Cardiac muscle cell (in vitro differentiated cells and primary cell): ENCODE data around the gene EID2B. TPM values are rescaled to one million over a fixed set of nuclear protein-coding genes. Genes with fewer than 3 reads are reported as not detected.

Source experiments
- DNase-seq, 2 donors: peaks; one replicate each; pipeline versions ENCODE4 v3.0.0 to v3.0.0-alpha.2; 2010 to 2017; ENCODE audit warnings: low read depth in 1 of 2, low spot score in 1 of 2
- H3K27ac ChIP-seq: fragments of 200-600 bp; sonication (generic); 2 replicates; pipeline ENCODE4 v1.5.1; 2016
- H3K27me3 ChIP-seq: fragments of 200-600 bp; sonication (generic); 2 replicates; pipeline ENCODE4 v1.6.0; 2016; ENCODE audit warnings: control low read depth
- H3K36me3 ChIP-seq: fragments of 200-600 bp; sonication (generic); 2 replicates; pipeline ENCODE4 v1.5.1; 2016; ENCODE audit warnings: control low read depth
- H3K4me1 ChIP-seq: fragments of 200-600 bp; sonication (generic); 2 replicates; pipeline ENCODE4 v1.8.1; 2017; ENCODE audit warnings: low read depth, mild to moderate bottlenecking, mixed run types
- H3K4me3 ChIP-seq: fragments of 200-600 bp; sonication (generic); 2 replicates; pipeline ENCODE4 v1.5.1; 2016; ENCODE audit warnings: mild to moderate bottlenecking
- H3K9me3 ChIP-seq: fragments of 200-600 bp; sonication (generic); 2 replicates; pipeline ENCODE4 v1.5.1; 2017; ENCODE audit warnings: low read depth, mild to moderate bottlenecking, control low read depth
- CTCF ChIP-seq: IDR thresholded peaks from 2 replicates; pipeline ENCODE4 v1.5.1; 2012; ENCODE audit warnings: low read depth, mild to moderate bottlenecking, low read length
- polyA plus RNA-seq: library from polyadenylated mRNA; unstranded; fragments of >200 nt; fragmentation: Nextera tagmentation; extraction: Ambion mirVana; gene quantifications from 2 replicates; pipeline ENCODE4 v1.2.1, GENCODE V29; 2016
- total RNA-seq: library from RNA; depleted of rRNA; stranded (reverse); fragments of >200 nt; gene quantifications from 2 replicates; pipeline ENCODE4 v1.2.3, GENCODE V29; 2016

Gene EID2B
- total and polyA plus RNA-seq, 2 experiments from 2014 or later: 8.4 to 17.5 TPM

GRCh38 chr19:39494661-39495060 is 38.0 kb downstream of the EID2B start:
- H3K27me3 ChIP-seq: peaks cover 15% of the 10 kb centered on the region
- no peak for TF ChIP-seq CTCF
- no peak overlapping the region for H3K4me3 ChIP-seq
- peaks cover 5% of the 10 kb centered on the region for H3K36me3 ChIP-seq
- H3K4me1 ChIP-seq: no peaks in the 10 kb centered on the region
- DNase-seq: no peak
- no peaks in the 10 kb centered on the region for H3K9me3 ChIP-seq
- H3K27ac ChIP-seq: no peak overlapping the region

GRCh38 chr19:39492788-39493187 is 39.9 kb downstream of the EID2B start:
- peaks cover 20% of the 10 kb centered on the region for H3K36me3 ChIP-seq
- no peak overlapping the region for H3K27ac ChIP-seq
- no peak overlapping the region for H3K4me3 ChIP-seq
- no peak for TF ChIP-seq CTCF
- no peaks in the 10 kb centered on the region for H3K4me1 ChIP-seq
- DNase-seq: no peak
- H3K9me3 ChIP-seq: no peaks in the 10 kb centered on the region
- no peaks in the 10 kb centered on the region for H3K27me3 ChIP-seq

- no peaks in the 10 kb centered on the region for H3K9me3 ChIP-seq
- peaks cover 24% of the 10 kb centered on the region for H3K36me3 ChIP-seq
- DNase-seq: no peak
- TF ChIP-seq CTCF: no peak
- no peak overlapping the region for H3K4me3 ChIP-seq
- no peaks in the 10 kb centered on the region for H3K4me1 ChIP-seq
- no peaks in the 10 kb centered on the region for H3K27me3 ChIP-seq
- H3K27ac ChIP-seq: no peak overlapping the region
Measured at GRCh38 chr19:39492225-39492624, 40.4 kb downstream of the EID2B start.

GRCh38 chr19:39489756-39490155 is 42.9 kb downstream of the EID2B start:
- H3K36me3 ChIP-seq: peaks cover 32% of the 10 kb centered on the region
- no peaks in the 10 kb centered on the region for H3K4me1 ChIP-seq
- no peaks in the 10 kb centered on the region for H3K9me3 ChIP-seq
- H3K27me3 ChIP-seq: no peaks in the 10 kb centered on the region
- no peak overlapping the region for H3K27ac ChIP-seq
- no peak for DNase-seq
- no peak for TF ChIP-seq CTCF
- no peak overlapping the region for H3K4me3 ChIP-seq

- TF ChIP-seq CTCF: no peak
Measured at GRCh38 chr19:39483141-39483540, 49.5 kb downstream of the EID2B start.

GRCh38 chr19:39481676-39482075 is 51.0 kb downstream of the EID2B start:
- no peak for TF ChIP-seq CTCF
- Histone ChIP-seq H3K9me3 (no peaks in the 10 kb centered on the region), H3K36me3 (peaks cover 14% of the 10 kb centered on the region), H3K27ac (peak overlapping the region; percentile 95), H3K4me1 (peaks cover 12% of the 10 kb centered on the region), H3K27me3 (no peaks in the 10 kb centered on the region), H3K4me3 (peak overlapping the region; percentile 89)
- no peak for DNase-seq

More at GRCh38 chr19:39483141-39483540, 49.5 kb downstream of the EID2B start:
- Histone ChIP-seq H3K27me3 (no peaks in the 10 kb centered on the region), H3K36me3 (peaks cover 22% of the 10 kb centered on the region), H3K4me3 (no peak overlapping the region), H3K4me1 (peaks cover 12% of the 10 kb centered on the region), H3K9me3 (no peaks in the 10 kb centered on the region), H3K27ac (no peak overlapping the region)
- DNase-seq: no peak
